Astrocyte (in vitro differentiated cells and primary cell): ENCODE measurements around the gene APH1B. TPM values are rescaled to one million over a fixed set of nuclear protein-coding genes. Genes with fewer than 3 reads are reported as not detected.

Experiments used
- DNase-seq: peaks from one replicate; pipeline ENCODE4 v3.0.0-alpha.2; 2010; ENCODE audit warnings: low read depth
- FAIRE-seq: peaks from 2 replicates; lab custom pipeline; 2011; peaks lifted over from hg19 to GRCh38; lab: Jason Lieb, UNC
- H2AFZ ChIP-seq: 2 replicates; pipeline ENCODE4 v1.6.0; 2012; ENCODE audit warnings: low read depth, low read length, inconsistent platforms
- H3K27ac ChIP-seq: 2 replicates; pipeline ENCODE4 v1.5.1; 2011; ENCODE audit warnings: low read depth, low read length, inconsistent platforms
- H3K27me3 ChIP-seq: 2 replicates; pipeline ENCODE4 v1.6.0; 2011; ENCODE audit warnings: low read length, inconsistent platforms; ENCODE audit not compliant: insufficient read depth
- H3K36me3 ChIP-seq: 2 replicates; pipeline ENCODE4 v1.5.1; 2011; ENCODE audit warnings: low read length, inconsistent platforms; ENCODE audit not compliant: insufficient read depth
- H3K4me1 ChIP-seq: 2 replicates; pipeline ENCODE4 v1.5.1; 2011; ENCODE audit warnings: low read length, inconsistent platforms; ENCODE audit not compliant: insufficient read depth
- H3K4me2 ChIP-seq: 2 replicates; pipeline ENCODE4 v1.6.0; 2012; ENCODE audit warnings: low read length, inconsistent platforms
- H3K4me3 ChIP-seq: 2 replicates; pipeline ENCODE4 v1.5.1; 2011; ENCODE audit warnings: low read depth, mild to moderate bottlenecking, low read length, inconsistent platforms; ENCODE audit not compliant: insufficient read depth
- H3K79me2 ChIP-seq: 2 replicates; pipeline ENCODE4 v1.6.0; 2012; ENCODE audit warnings: mild to moderate bottlenecking, low read length, inconsistent platforms; ENCODE audit not compliant: insufficient read depth
- H3K9ac ChIP-seq: 2 replicates; pipeline ENCODE4 v1.6.0; 2012; ENCODE audit warnings: mild to moderate bottlenecking, low read length, inconsistent platforms
- H3K9me3 ChIP-seq: 2 replicates; pipeline ENCODE4 v1.5.1; 2012; ENCODE audit warnings: low read depth, mild to moderate bottlenecking, low read length, inconsistent platforms; ENCODE audit not compliant: insufficient read depth
- H4K20me1 ChIP-seq: 2 replicates; pipeline ENCODE4 v1.6.0; 2012; ENCODE audit warnings: low read length, inconsistent platforms; ENCODE audit not compliant: insufficient read depth
- H3K27ac Mint-ChIP-seq: one replicate; pipeline ENCODE4 v1.8.0; 2021; ENCODE audit warnings: mild to moderate bottlenecking, mixed read lengths; ENCODE audit not compliant: unreplicated experiment
- H3K27me3 Mint-ChIP-seq: one replicate; pipeline ENCODE4 v1.8.0; 2021; ENCODE audit warnings: low read depth, mixed read lengths; ENCODE audit not compliant: unreplicated experiment
- H3K36me3 Mint-ChIP-seq: one replicate; pipeline ENCODE4 v1.8.0; 2021; ENCODE audit warnings: low read depth, mixed read lengths; ENCODE audit not compliant: unreplicated experiment
- H3K4me1 Mint-ChIP-seq: one replicate; pipeline ENCODE4 v1.8.0; 2021; ENCODE audit warnings: low read depth, mixed read lengths; ENCODE audit not compliant: unreplicated experiment
- H3K4me3 Mint-ChIP-seq: one replicate; pipeline ENCODE4 v1.8.0; 2021; ENCODE audit warnings: mild to moderate bottlenecking, moderate library complexity, mixed read lengths; ENCODE audit not compliant: unreplicated experiment
- H3K9me3 Mint-ChIP-seq: one replicate; pipeline ENCODE4 v1.8.0; 2021; ENCODE audit warnings: mild to moderate bottlenecking, mixed read lengths; ENCODE audit not compliant: unreplicated experiment
- CTCF ChIP-seq: IDR thresholded peaks from 2 replicates; pipeline ENCODE4 v1.5.1; 2011; ENCODE audit warnings: low read depth, mild to moderate bottlenecking, inconsistent platforms, low read length, moderate library complexity; ENCODE audit not compliant: insufficient read depth
- EZH2 ChIP-seq: IDR thresholded peaks from 2 replicates; pipeline ENCODE4 v1.6.1; 2012; ENCODE audit warnings: mild to moderate bottlenecking, low read length, inconsistent platforms; ENCODE audit not compliant: insufficient read depth
- total RNA-seq: library from RNA; stranded (reverse); gene quantifications from 2 replicates; pipeline ENCODE4 v1.2.1, GENCODE V29; 2021

APH1B gene
- total RNA-seq, 1 donor from 2014 or later = 18.2 TPM

- Mint-ChIP-seq H3K4me3 (no peak overlapping the region), H3K27me3 (no peaks in the 10 kb centered on the region), H3K27ac (no peak overlapping the region), H3K9me3 (no peaks in the 10 kb centered on the region), H3K36me3 (peaks cover 2% of the 10 kb centered on the region), H3K4me1 (peaks cover 6% of the 10 kb centered on the region)
- Histone ChIP-seq H3K4me1 (no peaks in the 10 kb centered on the region), H3K79me2 (no peaks in the 10 kb centered on the region), H3K27me3 (no peaks in the 10 kb centered on the region), H3K4me2 (no peak overlapping the region), H3K36me3 (peaks cover 4% of the 10 kb centered on the region), H3K27ac (no peak overlapping the region), H2AFZ (no peak overlapping the region), H3K9me3 (no peaks in the 10 kb centered on the region), H3K4me3 (no peak overlapping the region), H3K9ac (no peak overlapping the region), H4K20me1 (no peaks in the 10 kb centered on the region)
- DNase-seq (no peak), FAIRE-seq (no peak)
- TF ChIP-seq EZH2 = no peak
Measured at GRCh38 chr15:63310646-63311045, 33.2 kb downstream of the APH1B start.

GRCh38 chr15:63312286-63312685 lies 34.9 kb downstream of the APH1B start:
- H3K27ac Mint-ChIP-seq = no peak overlapping the region
- Histone ChIP-seq H3K4me3 (no peak overlapping the region), H3K4me2 (no peak overlapping the region), H4K20me1 (no peaks in the 10 kb centered on the region), H3K4me1 (no peaks in the 10 kb centered on the region), H3K36me3 (no peaks in the 10 kb centered on the region), H3K27me3 (no peaks in the 10 kb centered on the region), H2AFZ (no peak overlapping the region), H3K27ac (no peak overlapping the region), H3K9ac (no peak overlapping the region), H3K79me2 (no peaks in the 10 kb centered on the region), H3K9me3 (no peaks in the 10 kb centered on the region)
- no peaks in the 10 kb centered on the region for H3K27me3 Mint-ChIP-seq
- no peaks in the 10 kb centered on the region for H3K9me3 Mint-ChIP-seq
- peaks cover 6% of the 10 kb centered on the region for H3K4me1 Mint-ChIP-seq
- no peak overlapping the region for H3K4me3 Mint-ChIP-seq
- no peak for TF ChIP-seq EZH2
- no peak for TF ChIP-seq CTCF
- DNase-seq (no peak), FAIRE-seq (no peak)
- no peaks in the 10 kb centered on the region for H3K36me3 Mint-ChIP-seq

- Histone ChIP-seq H3K4me1 (no peaks in the 10 kb centered on the region), H3K9ac (no peak overlapping the region), H3K27ac (no peak overlapping the region), H3K79me2 (no peaks in the 10 kb centered on the region), H3K9me3 (no peaks in the 10 kb centered on the region), H3K27me3 (no peaks in the 10 kb centered on the region), H3K4me3 (no peak overlapping the region), H3K36me3 (no peaks in the 10 kb centered on the region), H2AFZ (no peak overlapping the region), H4K20me1 (no peaks in the 10 kb centered on the region), H3K4me2 (no peak overlapping the region)
- Mint-ChIP-seq H3K4me1 (peaks cover 6% of the 10 kb centered on the region), H3K27me3 (no peaks in the 10 kb centered on the region), H3K4me3 (no peak overlapping the region), H3K36me3 (no peaks in the 10 kb centered on the region), H3K27ac (no peak overlapping the region), H3K9me3 (no peaks in the 10 kb centered on the region)
- no peak for TF ChIP-seq EZH2
- no peak for TF ChIP-seq CTCF
- FAIRE-seq (no peak), DNase-seq (no peak)
Measured at GRCh38 chr15:63313825-63314224, 36.4 kb downstream of the APH1B start.
